K562 (cell line): Measurements from ENCODE around the gene MPHOSPH10. TPM values are rescaled to one million over a fixed set of nuclear protein-coding genes. Genes with fewer than 3 reads are reported as not detected.

Experiments used
- ATAC-seq: fragments of 200-7000 bp; cut with Tn5 transposase; 3 replicates; pipeline ENCODE4 v1.9.1; 2020; ENCODE audit warnings: moderate library complexity
- BruUV-seq: library from RNA; stranded (reverse); fragments of 400-500 nt; replicated peaks from 2 replicates; lab custom pipeline; 2021; lab: Mats Ljungman, UMichigan
- CTCF ChIA-PET: fragments of 300-600 bp; formaldehyde crosslinking; extraction: SDS; loops from one replicate; lab custom pipeline; 2021; ENCODE audit warnings: low intra/inter-chr PET ratio; lab: Yijun Ruan, JAX
- POLR2A ChIA-PET: fragments of 300-600, 350-650 bp; sonication (Branson Sonifier 250); formaldehyde crosslinking; extraction: SDS; loops from one replicate; lab custom pipeline; 2021; ENCODE audit warnings: antibody characterized with exemption, inconsistent platforms; lab: Yijun Ruan, JAX
- DNase-seq, 4 experiments: peaks; one replicate each; pipeline versions ENCODE4 v3.0.0 to v3.0.0-alpha.2; 2011 to 2018; ENCODE audit warnings: low spot score in 3 of 4, mixed read lengths in 3 of 4; ENCODE audit errors: extremely low read depth in 1 of 4
- FAIRE-seq: peaks from 2 replicates; lab custom pipeline; 2011; peaks lifted over from hg19 to GRCh38; lab: Jason Lieb, UNC
- H2AFZ ChIP-seq: 2 replicates; pipeline ENCODE4 v1.6.0; 2011; ENCODE audit warnings: low read depth, low read length, control low read depth, inconsistent platforms
- H3K27ac ChIP-seq: fragments of 200-600 bp; 3 replicates; pipeline ENCODE4 v1.8.0; 2011; ENCODE audit warnings: low read depth, mild to moderate bottlenecking, control low read depth, inconsistent platforms, low read length, moderate library complexity, mixed read lengths; ENCODE audit errors: extremely low read depth
- H3K27me3 ChIP-seq, 2 experiments: fragments of 300-600 bp in 1 of 2; 2 replicates in 1 of 2; 3 replicates in 1 of 2; pipeline versions ENCODE4 v1.6.0 to v1.8.0; 2011; ENCODE audit warnings: inconsistent platforms in 2 of 2, low read length in 2 of 2, mild to moderate bottlenecking in 1 of 2, mixed read lengths in 1 of 2, moderate library complexity in 1 of 2; ENCODE audit not compliant: control insufficient read depth in 2 of 2, insufficient read depth in 2 of 2
- H3K36me3 ChIP-seq: fragments of 300-600 bp; 3 replicates; pipeline ENCODE4 v1.8.0; 2011; ENCODE audit warnings: mild to moderate bottlenecking, low read length, inconsistent platforms; ENCODE audit not compliant: control insufficient read depth, insufficient read depth
- H3K4me1 ChIP-seq, 2 experiments: fragments of 200-600 bp in 1 of 2; replicated peaks in 1 of 2; 2 replicates in 1 of 2; 3 replicates in 1 of 2; pipeline versions ENCODE4 v1.5.1 to v1.8.0; 2011; ENCODE audit warnings: inconsistent platforms in 2 of 2, low read length in 2 of 2, mild to moderate bottlenecking in 1 of 2, mixed read lengths in 1 of 2, moderate library complexity in 1 of 2; ENCODE audit not compliant: control insufficient read depth in 2 of 2, insufficient read depth in 2 of 2
- H3K4me2 ChIP-seq: 2 replicates; pipeline ENCODE4 v1.6.1; 2011; ENCODE audit warnings: low read length, control low read depth, inconsistent platforms, mixed read lengths; ENCODE audit not compliant: insufficient read depth
- H3K4me3 ChIP-seq: fragments of 200-600 bp; sonication (generic), shearing (Covaris generic); 2 replicates; pipeline ENCODE4 v1.5.1; 2016; ENCODE audit warnings: control low read depth, inconsistent platforms
- H3K79me2 ChIP-seq: fragments of 200-600 bp; 3 replicates; pipeline ENCODE4 v1.8.0; 2011; ENCODE audit warnings: low read length, inconsistent platforms; ENCODE audit not compliant: control insufficient read depth, insufficient read depth
- H3K9ac ChIP-seq, 2 experiments: 2 replicates each; pipeline versions ENCODE4 v1.6.0 to v1.6.1; 2011; ENCODE audit warnings: low read depth in 2 of 2, low read length in 2 of 2, control low read depth in 1 of 2, inconsistent platforms in 1 of 2, mild to moderate bottlenecking in 1 of 2, mixed read lengths in 1 of 2; ENCODE audit not compliant: insufficient read depth in 1 of 2
- H3K9me1 ChIP-seq: one replicate; pipeline ENCODE4 v1.6.0; 2011; ENCODE audit warnings: inconsistent platforms, mild to moderate bottlenecking, low read length, moderate library complexity; ENCODE audit not compliant: control insufficient read depth, insufficient read depth
- H3K9me3 ChIP-seq: replicated peaks from 2 replicates; pipeline ENCODE4 v1.5.1; 2011; ENCODE audit warnings: low read depth, low read length, inconsistent platforms; ENCODE audit not compliant: control insufficient read depth, insufficient read depth
- H4K20me1 ChIP-seq: replicated peaks from 2 replicates; pipeline ENCODE4 v1.6.1; 2011; ENCODE audit warnings: low read length, inconsistent platforms, mixed read lengths; ENCODE audit not compliant: control insufficient read depth, insufficient read depth
- CC2D1A ChIP-seq: fragments of 450-650 bp; IDR thresholded peaks from 2 replicates; pipeline ENCODE4 v1.6.1; 2017; ENCODE audit warnings: mild to moderate bottlenecking
- EGR1 ChIP-seq: fragments of 450-650 bp; conservative IDR thresholded peaks from 2 replicates; pipeline ENCODE4 v1.6.1; 2017; ENCODE audit warnings: mild to moderate bottlenecking
- MYBL2 ChIP-seq, 2 experiments: fragments of 450-650 bp in 1 of 2; sonication (generic) in 1 of 2; formaldehyde crosslinking in 1 of 2; IDR thresholded peaks; 2 replicates each; pipeline versions ENCODE4 v1.6.1 to v1.8.1; 2017 to 2022; ENCODE audit warnings: borderline replicate concordance in 1 of 2, inconsistent platforms in 1 of 2, low read depth in 1 of 2, mild to moderate bottlenecking in 1 of 2, missing genetic modification reagents in 1 of 2, moderate library complexity in 1 of 2
- NCOA4 ChIP-seq: fragments of 450-650 bp; IDR thresholded peaks from 2 replicates; pipeline ENCODE4 v1.6.1; 2018; ENCODE audit warnings: mild to moderate bottlenecking; ENCODE audit not compliant: partially characterized antibody
- PKNOX1 ChIP-seq: fragments of 450-650 bp; IDR thresholded peaks from 2 replicates; pipeline ENCODE4 v1.6.1; 2016
- RAD21 ChIP-seq, 2 experiments: fragments of 250-450 bp in 1 of 2; fragments of 450-650 bp in 1 of 2; sonication (Bioruptor Pico) in 1 of 2; formaldehyde crosslinking in 1 of 2; IDR thresholded peaks in 1 of 2; conservative IDR thresholded peaks in 1 of 2; 2 replicates each; pipeline versions ENCODE4 v1.4.0 to v1.8.0; 2020 to 2022; ENCODE audit warnings: mild to moderate bottlenecking in 2 of 2, moderate library complexity in 1 of 2
- RB1 ChIP-seq: fragments of 450-650 bp; IDR thresholded peaks from 2 replicates; pipeline ENCODE4 v1.6.1; 2017; ENCODE audit warnings: low read depth, mild to moderate bottlenecking
- SMC3 ChIP-seq: conservative IDR thresholded peaks from 2 replicates; pipeline ENCODE4 v1.6.1; 2011; ENCODE audit warnings: low read depth, low read length, improper control_type of control experiment; ENCODE audit not compliant: insufficient read depth
- TAF9B ChIP-seq: fragments of 450-650 bp; IDR thresholded peaks from 2 replicates; pipeline ENCODE4 v1.6.1; 2018; ENCODE audit warnings: mild to moderate bottlenecking; ENCODE audit not compliant: partially characterized antibody
- ZBTB7A ChIP-seq: IDR thresholded peaks from 2 replicates; pipeline ENCODE4 v1.6.1; 2011; ENCODE audit warnings: low read depth, mild to moderate bottlenecking, low read length, moderate library complexity, borderline replicate concordance; ENCODE audit not compliant: control insufficient read depth
- WGBS: fragments of 100-300 bp; shearing (Covaris generic); methylation state at CpG from one replicate; pipeline ENCODE4 v1.1.6; 2016; ENCODE audit warnings: low coverage, mixed read lengths; ENCODE audit not compliant: insufficient coverage; ENCODE audit errors: missing lambda C conversion rate; 5-methylcytosine and 5-hydroxymethylcytosine counted together
- in situ Hi-C: fragments of 300-500 bp; cut with MboI; formaldehyde crosslinking; loops from 4 replicates; pipeline ENCODE4 v1.15.0; 2018; ENCODE audit warnings: inconsistent platforms, mixed read lengths
- intact Hi-C: fragments of 100-400 bp; cut with micrococcal nuclease; formaldehyde crosslinking; loops from 2 replicates; pipeline ENCODE4 v1.14.2; 2022
- polyA plus RNA-seq, 8 experiments: library from polyadenylated mRNA; depleted of rRNA in 4 of 8; stranded (reverse) in 5 of 8; unstranded in 3 of 8; fragments of >200 nt; fragmentation: Nextera tagmentation in 2 of 8; fragmentation: Illumina TruSeq in 1 of 8; extraction: Ambion mirVana in 2 of 8; extraction: Trizol in 1 of 8; gene quantifications; 2 replicates each; pipeline versions ENCODE4 v1.2.1 to v1.2.3, GENCODE V29; 2011 to 2014; ENCODE audit warnings: inconsistent platforms in 1 of 8, missing spikeins in 1 of 8
- total RNA-seq, 7 experiments: library from RNA; depleted of rRNA in 6 of 7; stranded (reverse); fragments of >200 nt in 6 of 7; fragmentation: Illumina TruSeq in 2 of 7; extraction: Trizol in 2 of 7; gene quantifications; 2 replicates each; pipeline versions ENCODE4 v1.2.1 to v1.2.3, GENCODE V29; 2011 to 2021; ENCODE audit warnings: low replicate concordance in 1 of 7

The MPHOSPH10 gene
- total and polyA plus RNA-seq, 9 of the 15 experiments (the other 6 are each of a cell fraction or from before 2014, with no cell fraction given) = 36.8 to 83.7 (median 58.5) TPM

GRCh38 chr2:71157124-71157793 lies 26.8 kb downstream of the MPHOSPH10 start (continued):
- TF ChIP-seq ZBTB7A (0 out of 2 replicates have a peak, but pooled peaks have one; percentile 22), CC2D1A (0 out of 2 replicates have a peak, but pooled peaks have one; percentile 25), SMC3 (peak; percentile 42), RB1 (peak; percentile 17; the same call in 1 of the 2 replicates), PKNOX1 (0 out of 2 replicates have a peak, but pooled peaks have one; percentile 9), RAD21 (CRISPR knock-in tag; conservative IDR thresholded peaks at IDR 0.05 in 1 of 2, IDR thresholded peaks at IDR 0.05 in 1 of 2) (peak; percentile 33 to 80; a peak in 3 of 4 replicates)

GRCh38 chr2:71166812-71167211 lies 36.4 kb downstream of the MPHOSPH10 start:
- peaks cover 0 to 20% of the 10 kb centered on the region in 2 experiments; a peak in 4 of 5 replicates for H3K27me3 ChIP-seq
- no peak overlapping the region for H3K27ac ChIP-seq
- H3K79me2 ChIP-seq = no peaks in the 10 kb centered on the region
- TF ChIP-seq MYBL2 (IDR thresholded peaks at IDR 0.05; ENCODE audit: low read depth) = no peak
- no peak for TF ChIP-seq MYBL2 (CRISPR knock-in tag; IDR thresholded peaks at IDR 0.05; ENCODE audit: borderline replicate concordance)
- no peak for TF ChIP-seq NCOA4
- TF ChIP-seq TAF9B = no peak
- peak; percentile 64 for TF ChIP-seq EGR1
- TF ChIP-seq, all 486 proteins: peak for 1
- ATAC-seq = no peak
- no peak overlapping the region for H2AFZ ChIP-seq
- FAIRE-seq = no peak
- DNase-seq = no peak
- H3K9me1 ChIP-seq = no peaks in the 10 kb centered on the region
- H3K4me2 ChIP-seq = no peak overlapping the region
- no peaks in the 10 kb centered on the region for H3K36me3 ChIP-seq
- POLR2A ChIA-PET = interaction anchor here (1.1 kb wide), 1 partner anchor 17 kb away, joined by 5 read pairs; no protein-coding TSS in a partner anchor
- H3K9me3 ChIP-seq = no peaks in the 10 kb centered on the region
- in situ Hi-C loops (no loop called here), intact Hi-C loops (no loop called here)
- no peaks in the 10 kb centered on the region for H3K4me1 ChIP-seq
- 0% methylated on average over 3 of the region's 3 CpGs for WGBS
- H4K20me1 ChIP-seq = no peaks in the 10 kb centered on the region
- CTCF ChIA-PET = no interaction called here
- H3K9ac ChIP-seq = no peak overlapping the region
- no TSS peak for BruUV-seq
- H3K4me3 ChIP-seq = no peak overlapping the region
